ENCODE data around the gene TICRR.

DNA sequence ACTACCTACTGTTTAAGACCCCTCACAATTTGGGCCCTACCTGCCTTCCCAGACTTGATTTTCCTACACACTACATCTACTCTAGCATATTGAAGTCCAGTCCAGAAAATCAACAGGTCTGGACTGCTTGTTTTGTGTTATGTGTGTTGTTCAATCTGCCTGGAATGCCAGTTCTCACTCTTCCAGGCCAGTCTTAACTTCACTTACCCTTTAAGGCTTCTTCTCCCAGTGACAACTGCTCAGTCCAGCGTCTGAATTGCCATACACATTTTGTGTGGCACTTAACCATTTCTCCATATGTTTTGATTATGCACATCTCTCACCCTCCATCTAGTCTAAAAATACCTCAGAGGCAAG lies 1.1 kb downstream of the TICRR start:
- TF ChIP-seq, protein P1, sequence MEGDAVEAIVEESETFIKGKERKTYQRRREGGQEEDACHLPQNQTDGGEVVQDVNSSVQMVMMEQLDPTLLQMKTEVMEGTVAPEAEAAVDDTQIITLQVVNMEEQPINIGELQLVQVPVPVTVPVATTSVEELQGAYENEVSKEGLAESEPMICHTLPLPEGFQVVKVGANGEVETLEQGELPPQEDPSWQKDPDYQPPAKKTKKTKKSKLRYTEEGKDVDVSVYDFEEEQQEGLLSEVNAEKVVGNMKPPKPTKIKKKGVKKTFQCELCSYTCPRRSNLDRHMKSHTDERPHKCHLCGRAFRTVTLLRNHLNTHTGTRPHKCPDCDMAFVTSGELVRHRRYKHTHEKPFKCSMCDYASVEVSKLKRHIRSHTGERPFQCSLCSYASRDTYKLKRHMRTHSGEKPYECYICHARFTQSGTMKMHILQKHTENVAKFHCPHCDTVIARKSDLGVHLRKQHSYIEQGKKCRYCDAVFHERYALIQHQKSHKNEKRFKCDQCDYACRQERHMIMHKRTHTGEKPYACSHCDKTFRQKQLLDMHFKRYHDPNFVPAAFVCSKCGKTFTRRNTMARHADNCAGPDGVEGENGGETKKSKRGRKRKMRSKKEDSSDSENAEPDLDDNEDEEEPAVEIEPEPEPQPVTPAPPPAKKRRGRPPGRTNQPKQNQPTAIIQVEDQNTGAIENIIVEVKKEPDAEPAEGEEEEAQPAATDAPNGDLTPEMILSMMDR (IDR thresholded peaks at IDR 0.05) = no peak
- TF ChIP-seq JUN (CRISPR knock-in tag; IDR thresholded peaks at IDR 0.05) (no peak), NFYB (CRISPR knock-in tag; conservative IDR thresholded peaks at IDR 0.05; ENCODE audit: low read depth) (no peak), ETV6 (CRISPR knock-in tag; IDR thresholded peaks at IDR 0.05) (no peak), ZBTB21 (CRISPR knock-in tag; IDR thresholded peaks at IDR 0.05; ENCODE audit: borderline replicate concordance) (no peak), FOXP1 (CRISPR knock-in tag; IDR thresholded peaks at IDR 0.05; ENCODE audit: borderline replicate concordance) (no peak), RELA (CRISPR knock-in tag; IDR thresholded peaks at IDR 0.05; ENCODE audit: borderline replicate concordance) (no peak)
- TF ChIP-seq, protein P2, sequence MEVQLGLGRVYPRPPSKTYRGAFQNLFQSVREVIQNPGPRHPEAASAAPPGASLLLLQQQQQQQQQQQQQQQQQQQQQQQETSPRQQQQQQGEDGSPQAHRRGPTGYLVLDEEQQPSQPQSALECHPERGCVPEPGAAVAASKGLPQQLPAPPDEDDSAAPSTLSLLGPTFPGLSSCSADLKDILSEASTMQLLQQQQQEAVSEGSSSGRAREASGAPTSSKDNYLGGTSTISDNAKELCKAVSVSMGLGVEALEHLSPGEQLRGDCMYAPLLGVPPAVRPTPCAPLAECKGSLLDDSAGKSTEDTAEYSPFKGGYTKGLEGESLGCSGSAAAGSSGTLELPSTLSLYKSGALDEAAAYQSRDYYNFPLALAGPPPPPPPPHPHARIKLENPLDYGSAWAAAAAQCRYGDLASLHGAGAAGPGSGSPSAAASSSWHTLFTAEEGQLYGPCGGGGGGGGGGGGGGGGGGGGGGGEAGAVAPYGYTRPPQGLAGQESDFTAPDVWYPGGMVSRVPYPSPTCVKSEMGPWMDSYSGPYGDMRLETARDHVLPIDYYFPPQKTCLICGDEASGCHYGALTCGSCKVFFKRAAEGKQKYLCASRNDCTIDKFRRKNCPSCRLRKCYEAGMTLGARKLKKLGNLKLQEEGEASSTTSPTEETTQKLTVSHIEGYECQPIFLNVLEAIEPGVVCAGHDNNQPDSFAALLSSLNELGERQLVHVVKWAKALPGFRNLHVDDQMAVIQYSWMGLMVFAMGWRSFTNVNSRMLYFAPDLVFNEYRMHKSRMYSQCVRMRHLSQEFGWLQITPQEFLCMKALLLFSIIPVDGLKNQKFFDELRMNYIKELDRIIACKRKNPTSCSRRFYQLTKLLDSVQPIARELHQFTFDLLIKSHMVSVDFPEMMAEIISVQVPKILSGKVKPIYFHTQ (CRISPR knock-in tag; IDR thresholded peaks at IDR 0.05) = no peak
- TF ChIP-seq, protein P3, sequence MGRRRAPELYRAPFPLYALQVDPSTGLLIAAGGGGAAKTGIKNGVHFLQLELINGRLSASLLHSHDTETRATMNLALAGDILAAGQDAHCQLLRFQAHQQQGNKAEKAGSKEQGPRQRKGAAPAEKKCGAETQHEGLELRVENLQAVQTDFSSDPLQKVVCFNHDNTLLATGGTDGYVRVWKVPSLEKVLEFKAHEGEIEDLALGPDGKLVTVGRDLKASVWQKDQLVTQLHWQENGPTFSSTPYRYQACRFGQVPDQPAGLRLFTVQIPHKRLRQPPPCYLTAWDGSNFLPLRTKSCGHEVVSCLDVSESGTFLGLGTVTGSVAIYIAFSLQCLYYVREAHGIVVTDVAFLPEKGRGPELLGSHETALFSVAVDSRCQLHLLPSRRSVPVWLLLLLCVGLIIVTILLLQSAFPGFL (CRISPR knock-in tag; IDR thresholded peaks at IDR 0.05; ENCODE audit: borderline replicate concordance) = no peak
- TF ChIP-seq, protein P4, sequence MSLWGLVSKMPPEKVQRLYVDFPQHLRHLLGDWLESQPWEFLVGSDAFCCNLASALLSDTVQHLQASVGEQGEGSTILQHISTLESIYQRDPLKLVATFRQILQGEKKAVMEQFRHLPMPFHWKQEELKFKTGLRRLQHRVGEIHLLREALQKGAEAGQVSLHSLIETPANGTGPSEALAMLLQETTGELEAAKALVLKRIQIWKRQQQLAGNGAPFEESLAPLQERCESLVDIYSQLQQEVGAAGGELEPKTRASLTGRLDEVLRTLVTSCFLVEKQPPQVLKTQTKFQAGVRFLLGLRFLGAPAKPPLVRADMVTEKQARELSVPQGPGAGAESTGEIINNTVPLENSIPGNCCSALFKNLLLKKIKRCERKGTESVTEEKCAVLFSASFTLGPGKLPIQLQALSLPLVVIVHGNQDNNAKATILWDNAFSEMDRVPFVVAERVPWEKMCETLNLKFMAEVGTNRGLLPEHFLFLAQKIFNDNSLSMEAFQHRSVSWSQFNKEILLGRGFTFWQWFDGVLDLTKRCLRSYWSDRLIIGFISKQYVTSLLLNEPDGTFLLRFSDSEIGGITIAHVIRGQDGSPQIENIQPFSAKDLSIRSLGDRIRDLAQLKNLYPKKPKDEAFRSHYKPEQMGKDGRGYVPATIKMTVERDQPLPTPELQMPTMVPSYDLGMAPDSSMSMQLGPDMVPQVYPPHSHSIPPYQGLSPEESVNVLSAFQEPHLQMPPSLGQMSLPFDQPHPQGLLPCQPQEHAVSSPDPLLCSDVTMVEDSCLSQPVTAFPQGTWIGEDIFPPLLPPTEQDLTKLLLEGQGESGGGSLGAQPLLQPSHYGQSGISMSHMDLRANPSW (CRISPR knock-in tag; conservative IDR thresholded peaks at IDR 0.05; ENCODE audit: low read depth) = no peak
- TF ChIP-seq, protein P5, sequence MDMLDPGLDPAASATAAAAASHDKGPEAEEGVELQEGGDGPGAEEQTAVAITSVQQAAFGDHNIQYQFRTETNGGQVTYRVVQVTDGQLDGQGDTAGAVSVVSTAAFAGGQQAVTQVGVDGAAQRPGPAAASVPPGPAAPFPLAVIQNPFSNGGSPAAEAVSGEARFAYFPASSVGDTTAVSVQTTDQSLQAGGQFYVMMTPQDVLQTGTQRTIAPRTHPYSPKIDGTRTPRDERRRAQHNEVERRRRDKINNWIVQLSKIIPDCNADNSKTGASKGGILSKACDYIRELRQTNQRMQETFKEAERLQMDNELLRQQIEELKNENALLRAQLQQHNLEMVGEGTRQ (CRISPR knock-in tag; IDR thresholded peaks at IDR 0.05) = no peak

Data from WTC11 (cell line).